Fibroblast of lung (primary cell): ENCODE measurements around the gene GOLGA6D. TPM values are rescaled to one million over a fixed set of nuclear protein-coding genes. Genes with fewer than 3 reads are reported as not detected.

ENCODE experiments used
- polyA plus RNA-seq, 2 donors: library from polyadenylated mRNA; depleted of rRNA in 1 of 2; stranded (reverse) in 1 of 2; unstranded in 1 of 2; fragments of >200 nt; gene quantifications; 2 replicates each; pipeline ENCODE4 v1.2.1, GENCODE V29; 2011 to 2012; ENCODE audit warnings: missing spikeins in 1 of 2
- total RNA-seq: library from RNA; depleted of rRNA; stranded (reverse); fragments of >200 nt; gene quantifications from 2 replicates; pipeline ENCODE4 v1.2.1, GENCODE V29; 2014

GOLGA6D gene
- total and polyA plus RNA-seq, 2 donors (not counting 1 experiment from before 2014, with no cell fraction given) = under 0.01 TPM; not detected in 1

Other genes with a start within 250 kb of the GOLGA6D start
- gene C15orf39, start 81.0 kb upstream of the GOLGA6D start, total RNA-seq = 1.3 and 2.3 TPM in 2 replicates
- 1.7 and 2.2 TPM in 2 replicates for gene C15orf39, start 81.0 kb upstream of the GOLGA6D start, polyA plus RNA-seq
- gene GOLGA6C, start 24.5 kb upstream of the GOLGA6D start, total RNA-seq = not detected in 2 replicates
- not detected in 2 replicates for gene GOLGA6C, start 24.5 kb upstream of the GOLGA6D start, polyA plus RNA-seq
- 43.1 and 65.9 TPM in 2 replicates for gene COMMD4, start 53.2 kb downstream of the GOLGA6D start, total RNA-seq
- 74.9 and 137 TPM in 2 replicates for gene COMMD4, start 53.2 kb downstream of the GOLGA6D start, polyA plus RNA-seq
- 4.4 and 6.3 TPM in 2 replicates for gene NEIL1, start 64.2 kb downstream of the GOLGA6D start, total RNA-seq
- gene NEIL1, start 64.2 kb downstream of the GOLGA6D start, polyA plus RNA-seq = 0.66 and 0.68 TPM in 2 replicates
- 94.3 and 124 TPM in 2 replicates for gene MAN2C1, start 85.8 kb downstream of the GOLGA6D start, total RNA-seq
- 27.3 and 40.6 TPM in 2 replicates for gene MAN2C1, start 85.8 kb downstream of the GOLGA6D start, polyA plus RNA-seq
- 21.1 and 27.2 TPM in 2 replicates for gene SIN3A, start 168.9 kb downstream of the GOLGA6D start, total RNA-seq
- 23.0 and 30.3 TPM in 2 replicates for gene SIN3A, start 168.9 kb downstream of the GOLGA6D start, polyA plus RNA-seq